GM10248 (cell line): ENCODE data around the gene WNT5A.

ENCODE experiments used
- CTCF ChIA-PET: fragments of 300-600 bp; sonication (Branson Sonifier 250); formaldehyde crosslinking; extraction: SDS; loops from one replicate; lab custom pipeline; 2021; ENCODE audit warnings: antibody characterized with exemption; lab: Yijun Ruan, JAX
- POLR2A ChIA-PET: fragments of 350-650 bp; sonication (Branson Sonifier 250); formaldehyde crosslinking; extraction: SDS; loops from one replicate; lab custom pipeline; 2020; ENCODE audit warnings: antibody characterized with exemption; lab: Yijun Ruan, JAX
- DNase-seq: peaks from one replicate; pipeline ENCODE4 v3.0.0; 2012; ENCODE audit errors: extremely low spot score
- TF ChIP-seq, protein P1 (sequence below): IDR thresholded peaks from 2 replicates; pipeline ENCODE4 v1.5.1; 2012; ENCODE audit warnings: mild to moderate bottlenecking, low read depth; ENCODE audit errors: extremely low read depth, missing control alignments, control extremely low read depth

WNT5A gene

DNA sequence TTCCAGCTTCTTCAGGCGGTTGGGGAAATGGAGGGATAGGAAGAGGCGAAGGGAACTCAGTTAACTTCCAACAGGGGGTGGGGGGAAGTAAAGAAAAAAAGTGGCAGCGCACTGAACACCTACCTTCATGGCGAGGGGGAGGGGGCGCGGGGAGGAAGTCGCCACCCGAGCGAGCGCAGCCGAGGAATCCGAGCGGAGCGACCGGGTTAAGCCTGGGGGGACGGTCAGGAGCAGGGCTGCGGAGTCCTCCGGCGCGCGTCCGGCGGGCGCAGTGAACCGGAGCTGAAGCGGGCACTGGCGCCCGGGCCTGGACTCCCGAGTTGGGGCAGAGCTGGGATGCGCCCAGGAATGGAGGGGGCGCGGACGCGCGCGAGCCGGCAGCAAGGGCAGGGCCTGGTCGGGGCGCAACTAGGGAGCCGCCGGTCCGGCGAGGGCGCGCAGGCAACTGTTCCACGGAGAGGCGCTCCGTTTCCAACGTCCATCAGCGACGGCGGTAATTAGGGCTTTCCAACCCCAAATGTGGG is at the start of gene WNT5A:
TSS of gene WNT5A (minus strand) at position 450 of the 524 bp plus-strand sequence. CDS start at position 129, 321 bp downstream.
- ChIA-PET POLR2A (no interaction called here), CTCF (interaction anchor here (1.0 to 5.5 kb wide), 5 partner anchors 9 to 259 kb away, joined by 4 to 43 read pairs (median 15); no protein-coding TSS in a partner anchor)
- TF ChIP-seq, protein P1, sequence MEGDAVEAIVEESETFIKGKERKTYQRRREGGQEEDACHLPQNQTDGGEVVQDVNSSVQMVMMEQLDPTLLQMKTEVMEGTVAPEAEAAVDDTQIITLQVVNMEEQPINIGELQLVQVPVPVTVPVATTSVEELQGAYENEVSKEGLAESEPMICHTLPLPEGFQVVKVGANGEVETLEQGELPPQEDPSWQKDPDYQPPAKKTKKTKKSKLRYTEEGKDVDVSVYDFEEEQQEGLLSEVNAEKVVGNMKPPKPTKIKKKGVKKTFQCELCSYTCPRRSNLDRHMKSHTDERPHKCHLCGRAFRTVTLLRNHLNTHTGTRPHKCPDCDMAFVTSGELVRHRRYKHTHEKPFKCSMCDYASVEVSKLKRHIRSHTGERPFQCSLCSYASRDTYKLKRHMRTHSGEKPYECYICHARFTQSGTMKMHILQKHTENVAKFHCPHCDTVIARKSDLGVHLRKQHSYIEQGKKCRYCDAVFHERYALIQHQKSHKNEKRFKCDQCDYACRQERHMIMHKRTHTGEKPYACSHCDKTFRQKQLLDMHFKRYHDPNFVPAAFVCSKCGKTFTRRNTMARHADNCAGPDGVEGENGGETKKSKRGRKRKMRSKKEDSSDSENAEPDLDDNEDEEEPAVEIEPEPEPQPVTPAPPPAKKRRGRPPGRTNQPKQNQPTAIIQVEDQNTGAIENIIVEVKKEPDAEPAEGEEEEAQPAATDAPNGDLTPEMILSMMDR, result no peak
- no peak for DNase-seq

DNA sequence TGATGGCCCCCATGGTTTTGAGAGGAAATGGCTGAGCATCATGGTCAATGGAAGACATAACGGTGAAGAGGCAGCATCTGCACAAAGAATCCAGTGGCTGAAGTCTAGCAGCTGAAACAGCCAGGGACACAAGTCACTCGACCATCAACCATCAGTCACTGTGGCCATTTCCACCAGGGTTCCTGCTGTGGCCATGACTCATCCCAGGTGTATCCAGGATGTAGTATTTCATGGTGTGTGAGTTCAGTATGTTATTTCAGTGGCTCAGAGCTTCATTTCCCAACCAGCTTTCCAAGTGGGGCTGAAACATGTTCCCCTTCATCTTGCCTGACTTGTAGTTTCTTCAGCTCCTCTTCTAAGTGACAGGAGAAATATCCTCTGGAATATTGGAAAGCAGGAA is 47.8 kb upstream of the WNT5A start:
- ChIA-PET CTCF (interaction anchor here (1.3 kb wide), 1 partner anchor 12 kb away, joined by 4 read pairs; no protein-coding TSS in a partner anchor), POLR2A (no interaction called here)
- DNase-seq, result no peak
- TF ChIP-seq, protein P1, result no peak

DNA sequence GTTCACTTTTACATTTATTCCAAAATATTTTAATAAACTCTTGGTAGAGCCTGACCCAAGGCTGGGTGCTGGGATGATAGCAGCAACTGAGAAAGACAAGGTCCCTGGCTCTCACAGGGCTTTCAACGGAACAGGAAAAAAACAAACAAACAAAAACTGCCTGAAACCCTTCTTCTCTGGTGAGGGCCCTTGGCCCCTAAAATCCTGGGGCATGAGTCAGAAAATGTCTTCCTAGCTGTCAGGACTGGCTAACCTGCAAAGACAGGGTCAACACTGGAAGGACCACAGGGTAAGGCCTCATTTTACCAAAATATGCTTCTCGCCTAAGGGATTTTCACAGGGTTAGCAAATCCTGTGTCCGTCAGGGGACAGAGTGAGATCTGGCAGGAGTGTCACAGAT is 45.7 kb upstream of the WNT5A start:
- TF ChIP-seq, protein P1, result no peak
- POLR2A ChIA-PET, result no interaction called here
- no peak for DNase-seq
- CTCF ChIA-PET, result no interaction called here

DNA sequence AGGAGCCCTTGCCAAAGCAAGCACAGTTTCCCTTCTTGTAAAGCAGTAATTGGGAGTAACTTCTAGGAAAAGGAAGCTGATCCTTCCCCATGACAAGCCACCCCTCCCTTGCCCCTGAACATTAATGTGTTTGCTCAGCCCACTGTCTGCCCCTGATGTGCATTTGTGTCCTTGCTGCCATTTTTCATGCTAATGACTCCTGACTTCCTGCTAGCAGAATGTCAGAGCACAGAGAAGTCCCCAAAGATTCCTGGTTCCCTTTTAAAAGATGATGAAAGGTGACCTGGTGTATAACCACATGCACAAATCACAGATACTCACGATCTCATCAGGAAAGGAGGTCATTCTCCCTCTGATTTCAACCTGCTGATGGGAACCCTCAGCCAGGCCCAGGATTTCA is 44.2 kb upstream of the WNT5A start:
- ChIA-PET CTCF (no interaction called here), POLR2A (no interaction called here)
- TF ChIP-seq, protein P1, result no peak
- DNase-seq, result no peak

DNA sequence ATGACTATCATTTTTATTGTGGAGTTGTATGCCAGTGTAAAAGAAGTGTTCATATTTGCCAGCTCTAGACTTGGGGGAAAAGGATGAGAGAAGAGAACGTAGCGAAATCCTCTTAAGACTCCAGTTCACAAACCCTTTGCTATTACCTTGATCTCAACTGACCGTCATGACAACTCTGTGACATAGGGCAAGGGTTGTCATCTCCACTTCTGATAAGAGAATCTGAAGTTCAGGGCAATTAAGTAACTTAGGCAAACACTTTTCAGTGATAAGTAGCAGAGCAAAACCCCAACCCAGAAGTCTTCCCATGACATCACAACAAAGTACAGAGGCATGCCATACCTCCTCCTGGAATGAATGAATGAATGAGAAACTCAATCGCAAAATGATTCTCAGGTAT is 40.3 kb upstream of the WNT5A start:
- DNase-seq, result no peak
- TF ChIP-seq, protein P1, result no peak
- ChIA-PET POLR2A (no interaction called here), CTCF (no interaction called here)

DNA sequence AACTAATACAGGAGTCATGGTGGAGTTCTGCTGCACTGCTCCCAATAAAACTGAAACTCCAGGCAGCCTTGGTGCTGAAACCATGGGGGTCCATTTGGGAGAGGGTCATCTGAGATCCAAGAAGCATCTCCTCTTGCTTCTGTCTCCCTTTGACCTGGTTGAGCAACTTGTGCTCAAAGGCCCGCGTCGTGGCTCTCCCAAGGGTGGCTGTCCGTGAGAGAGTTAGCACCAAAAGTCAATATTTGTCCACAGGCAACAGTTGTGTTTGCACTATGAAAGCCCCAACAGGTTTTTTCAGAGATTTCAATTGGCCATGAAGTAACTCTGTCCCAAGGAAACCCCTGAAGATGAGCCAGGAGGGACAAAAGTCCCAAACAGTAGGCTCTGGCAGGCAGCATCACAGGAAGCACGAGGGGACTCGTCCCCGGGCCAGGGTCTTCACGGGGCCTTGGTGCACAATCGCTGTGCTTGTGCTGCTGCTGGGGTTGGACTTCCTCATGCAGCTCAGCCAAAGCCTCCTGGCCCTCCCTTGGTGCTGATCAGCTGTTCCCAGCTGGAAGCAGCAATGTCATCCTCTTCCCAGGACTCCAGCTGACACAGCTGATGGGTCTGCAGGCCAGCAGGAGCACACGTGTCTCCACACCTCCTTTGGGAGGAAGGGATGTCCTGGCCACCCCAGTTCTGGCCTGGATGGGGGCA is 39.4 kb upstream of the WNT5A start:
- ChIA-PET CTCF (no interaction called here), POLR2A (no interaction called here)
- TF ChIP-seq, protein P1, result no peak
- no peak for DNase-seq

DNA sequence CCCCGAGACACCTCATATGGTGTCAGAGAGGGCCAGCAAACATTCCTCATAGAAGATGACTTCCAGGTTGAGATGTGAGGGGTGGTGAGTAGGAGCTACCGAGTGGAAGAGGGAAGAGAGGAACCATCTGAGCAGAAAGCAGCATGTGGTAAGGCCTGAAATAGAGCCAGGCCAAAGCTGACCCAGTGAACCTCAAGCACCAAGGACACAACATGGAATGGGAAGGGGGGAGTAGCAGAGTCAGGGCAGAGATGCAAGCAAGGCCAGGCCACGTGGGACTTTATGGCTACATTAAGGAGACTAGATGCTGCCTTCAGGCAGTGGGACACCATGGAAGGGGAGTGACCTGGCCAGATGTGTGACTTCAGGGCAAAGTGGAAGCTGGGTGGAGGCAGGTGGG is 38.3 kb upstream of the WNT5A start:
- TF ChIP-seq, protein P1, result no peak
- ChIA-PET CTCF (no interaction called here), POLR2A (no interaction called here)
- no peak for DNase-seq
